Measurements from ENCODE around the gene GEMIN5.

DNA sequence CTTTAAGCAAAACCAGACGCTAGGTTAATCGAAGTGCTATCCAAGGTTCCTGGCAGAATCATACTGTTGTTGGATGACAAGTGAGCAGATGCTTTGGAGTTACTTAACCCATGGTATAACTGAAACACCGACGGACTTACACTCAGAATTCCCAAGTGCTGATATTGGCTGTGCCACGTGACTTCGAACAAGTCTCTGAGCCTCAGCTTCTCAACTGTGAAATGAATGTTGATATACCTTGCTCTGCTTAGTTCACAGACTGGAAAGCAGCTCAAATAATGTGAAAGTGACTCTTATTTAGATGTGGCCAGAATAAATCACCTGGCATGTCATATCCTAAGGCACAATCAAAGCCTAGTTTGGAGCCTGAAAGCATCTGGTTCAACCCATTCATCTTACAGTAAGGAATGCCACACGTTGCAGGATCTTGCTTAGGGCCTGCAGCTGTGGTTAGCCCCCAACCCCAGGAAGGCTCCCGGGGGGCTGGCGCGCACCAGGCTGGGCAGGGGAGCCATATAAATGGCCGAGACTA, 759 bp downstream of the GEMIN5 start:
- TF ChIP-seq, protein P1, sequence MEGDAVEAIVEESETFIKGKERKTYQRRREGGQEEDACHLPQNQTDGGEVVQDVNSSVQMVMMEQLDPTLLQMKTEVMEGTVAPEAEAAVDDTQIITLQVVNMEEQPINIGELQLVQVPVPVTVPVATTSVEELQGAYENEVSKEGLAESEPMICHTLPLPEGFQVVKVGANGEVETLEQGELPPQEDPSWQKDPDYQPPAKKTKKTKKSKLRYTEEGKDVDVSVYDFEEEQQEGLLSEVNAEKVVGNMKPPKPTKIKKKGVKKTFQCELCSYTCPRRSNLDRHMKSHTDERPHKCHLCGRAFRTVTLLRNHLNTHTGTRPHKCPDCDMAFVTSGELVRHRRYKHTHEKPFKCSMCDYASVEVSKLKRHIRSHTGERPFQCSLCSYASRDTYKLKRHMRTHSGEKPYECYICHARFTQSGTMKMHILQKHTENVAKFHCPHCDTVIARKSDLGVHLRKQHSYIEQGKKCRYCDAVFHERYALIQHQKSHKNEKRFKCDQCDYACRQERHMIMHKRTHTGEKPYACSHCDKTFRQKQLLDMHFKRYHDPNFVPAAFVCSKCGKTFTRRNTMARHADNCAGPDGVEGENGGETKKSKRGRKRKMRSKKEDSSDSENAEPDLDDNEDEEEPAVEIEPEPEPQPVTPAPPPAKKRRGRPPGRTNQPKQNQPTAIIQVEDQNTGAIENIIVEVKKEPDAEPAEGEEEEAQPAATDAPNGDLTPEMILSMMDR (IDR thresholded peaks at IDR 0.05), result no peak
- no peak for TF ChIP-seq POLR2A (IDR thresholded peaks at IDR 0.05)

All from vagina (tissue), 2 donors.